CD4-positive, CD25-positive, alpha-beta regulatory T cell (primary cell): ENCODE measurements around the gene BMPR1A. TPM values are rescaled to one million over a fixed set of nuclear protein-coding genes. Genes with fewer than 3 reads are reported as not detected.

Source experiments
- ATAC-seq, 2 donors: fragments of 150-1000 bp; cut with Tn5 transposase; one replicate each; pipeline ENCODE4 v1.10.0; 2021; ENCODE audit warnings: low read depth in 2 of 2, moderate number of reproducible peaks in 2 of 2, moderate library complexity in 1 of 2
- DNase-seq, 3 donors: peaks; one replicate each; pipeline versions ENCODE4 v3.0.0 to v3.0.0-alpha.2; 2012 to 2022; ENCODE audit warnings: mixed read lengths in 1 of 3
- H3K27ac ChIP-seq: one replicate; pipeline ENCODE4 v1.7.0; 2013; ENCODE audit warnings: mild to moderate bottlenecking, low read length; ENCODE audit not compliant: insufficient read depth, poor library complexity, severe bottlenecking
- H3K27me3 ChIP-seq: one replicate; pipeline ENCODE4 v1.7.0; 2013; ENCODE audit warnings: low read length; ENCODE audit not compliant: control insufficient read depth, insufficient read depth
- H3K36me3 ChIP-seq: one replicate; pipeline ENCODE4 v1.7.0; 2013; ENCODE audit warnings: mild to moderate bottlenecking, low read length, moderate library complexity; ENCODE audit not compliant: control insufficient read depth, insufficient read depth
- H3K4me1 ChIP-seq: 2 replicates; pipeline ENCODE4 v1.7.0; 2013; ENCODE audit warnings: mild to moderate bottlenecking, low read length; ENCODE audit not compliant: insufficient read depth, control insufficient read depth, poor library complexity, severe bottlenecking
- H3K4me3 ChIP-seq: one replicate; pipeline ENCODE4 v1.7.0; 2013; ENCODE audit warnings: low read depth, mild to moderate bottlenecking, low read length, moderate library complexity
- H3K9me3 ChIP-seq, 2 experiments: 1 replicate in 1 of 2; 2 replicates in 1 of 2; pipeline ENCODE4 v1.7.0; 2013; ENCODE audit warnings: low read length in 2 of 2, mild to moderate bottlenecking in 1 of 2, moderate library complexity in 1 of 2; ENCODE audit not compliant: control insufficient read depth in 2 of 2
- H3K27ac Mint-ChIP-seq, 3 donors: one replicate each; pipeline ENCODE4 v1.8.0; 2020 to 2022; ENCODE audit warnings: mild to moderate bottlenecking in 3 of 3, mixed read lengths in 3 of 3, moderate library complexity in 2 of 3
- H3K27me3 Mint-ChIP-seq: one replicate; pipeline ENCODE4 v1.8.0; 2022; ENCODE audit warnings: mild to moderate bottlenecking, mixed read lengths
- H3K36me3 Mint-ChIP-seq: one replicate; pipeline ENCODE4 v1.8.0; 2020; ENCODE audit warnings: mixed read lengths
- H3K4me1 Mint-ChIP-seq, 4 donors: one replicate each; pipeline ENCODE4 v1.8.0; 2020 to 2022; ENCODE audit warnings: mixed read lengths in 4 of 4, mild to moderate bottlenecking in 1 of 4
- H3K4me3 Mint-ChIP-seq, 4 donors: one replicate each; pipeline ENCODE4 v1.8.0; 2020 to 2022; ENCODE audit warnings: mild to moderate bottlenecking in 4 of 4, mixed read lengths in 4 of 4, moderate library complexity in 3 of 4
- H3K9me3 Mint-ChIP-seq, 7 donors: one replicate each; pipeline ENCODE4 v1.8.0; 2020 to 2022; ENCODE audit warnings: mixed read lengths in 7 of 7, mild to moderate bottlenecking in 3 of 7, moderate library complexity in 2 of 7
- polyA plus RNA-seq, 4 donors: library from polyadenylated mRNA; unstranded; fragments of 300-500 nt; fragmentation: Illumina TruSeq; gene quantifications; one replicate each; pipeline ENCODE4 v1.2.3, GENCODE V29; 2021
- total RNA-seq: library from RNA; stranded (reverse); gene quantifications from one replicate; pipeline ENCODE4 v1.2.3, GENCODE V29; 2022

Gene BMPR1A
- total and polyA plus RNA-seq, 5 donors from 2014 or later, result 2.2 to 8.8 (median 4.2) TPM

- no peak overlapping the region for H3K4me3 Mint-ChIP-seq
These were observed 185.0 kb downstream of the BMPR1A start for GRCh38 chr10:86941426-86941825.

DNA sequence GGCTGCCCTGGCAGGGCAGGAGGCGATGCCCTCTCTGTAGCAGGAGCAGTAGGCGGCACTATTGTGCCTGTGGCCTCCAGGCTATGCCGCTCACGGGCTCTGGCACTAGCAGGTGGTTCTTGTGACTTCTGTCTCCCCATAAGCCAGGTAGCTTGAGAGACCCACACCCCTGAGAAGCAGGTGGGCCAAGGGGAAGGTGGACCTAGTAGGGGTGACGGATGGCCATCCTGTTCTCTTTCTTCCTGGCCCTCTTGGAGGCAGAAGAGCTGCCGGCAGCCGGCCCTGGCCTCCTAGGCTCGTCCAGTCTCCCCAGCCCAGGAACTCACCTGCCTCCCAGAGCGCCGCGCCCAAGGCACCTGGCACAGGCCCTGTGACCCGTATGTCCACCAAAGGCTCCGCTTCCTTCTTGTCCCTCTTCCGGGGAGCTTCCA, 185.6 kb downstream of the BMPR1A start:
- DNase-seq (no peak), ATAC-seq (no peak)
- no peak overlapping the region for H3K4me3 ChIP-seq
- Mint-ChIP-seq H3K36me3 (peaks cover 4% of the 10 kb centered on the region), H3K4me3 (no peak overlapping the region), H3K27me3 (peaks cover 8% of the 10 kb centered on the region), H3K4me1 (peaks cover 0 to 17% (median 5%) of the 10 kb centered on the region in 4 donors), H3K9me3 (no peaks in the 10 kb centered on the region), H3K27ac (no peak overlapping the region)
- H3K27me3 ChIP-seq, result peaks cover 2% of the 10 kb centered on the region
- H3K9me3 ChIP-seq, result no peaks in the 10 kb centered on the region
- H3K36me3 ChIP-seq, result no peaks in the 10 kb centered on the region
- H3K27ac ChIP-seq, result no peak overlapping the region
- H3K4me1 ChIP-seq, result peaks cover 7% of the 10 kb centered on the region

More at GRCh38 chr10:86941426-86941825, 185.0 kb downstream of the BMPR1A start:
- H3K36me3 ChIP-seq, result no peaks in the 10 kb centered on the region
- ATAC-seq (no peak), DNase-seq (no peak)
- no peaks in the 10 kb centered on the region for H3K9me3 Mint-ChIP-seq
- no peak overlapping the region for H3K27ac ChIP-seq
- H3K36me3 Mint-ChIP-seq, result no peaks in the 10 kb centered on the region
- H3K27ac Mint-ChIP-seq, result no peak overlapping the region
- peaks cover 7% of the 10 kb centered on the region for H3K4me1 ChIP-seq
- H3K9me3 ChIP-seq, result no peaks in the 10 kb centered on the region
- no peak overlapping the region for H3K4me3 ChIP-seq
- H3K27me3 ChIP-seq, result peaks cover 2% of the 10 kb centered on the region
- peaks cover 0 to 12% (median 5%) of the 10 kb centered on the region in 4 donors for H3K4me1 Mint-ChIP-seq
- peaks cover 8% of the 10 kb centered on the region for H3K27me3 Mint-ChIP-seq

DNA sequence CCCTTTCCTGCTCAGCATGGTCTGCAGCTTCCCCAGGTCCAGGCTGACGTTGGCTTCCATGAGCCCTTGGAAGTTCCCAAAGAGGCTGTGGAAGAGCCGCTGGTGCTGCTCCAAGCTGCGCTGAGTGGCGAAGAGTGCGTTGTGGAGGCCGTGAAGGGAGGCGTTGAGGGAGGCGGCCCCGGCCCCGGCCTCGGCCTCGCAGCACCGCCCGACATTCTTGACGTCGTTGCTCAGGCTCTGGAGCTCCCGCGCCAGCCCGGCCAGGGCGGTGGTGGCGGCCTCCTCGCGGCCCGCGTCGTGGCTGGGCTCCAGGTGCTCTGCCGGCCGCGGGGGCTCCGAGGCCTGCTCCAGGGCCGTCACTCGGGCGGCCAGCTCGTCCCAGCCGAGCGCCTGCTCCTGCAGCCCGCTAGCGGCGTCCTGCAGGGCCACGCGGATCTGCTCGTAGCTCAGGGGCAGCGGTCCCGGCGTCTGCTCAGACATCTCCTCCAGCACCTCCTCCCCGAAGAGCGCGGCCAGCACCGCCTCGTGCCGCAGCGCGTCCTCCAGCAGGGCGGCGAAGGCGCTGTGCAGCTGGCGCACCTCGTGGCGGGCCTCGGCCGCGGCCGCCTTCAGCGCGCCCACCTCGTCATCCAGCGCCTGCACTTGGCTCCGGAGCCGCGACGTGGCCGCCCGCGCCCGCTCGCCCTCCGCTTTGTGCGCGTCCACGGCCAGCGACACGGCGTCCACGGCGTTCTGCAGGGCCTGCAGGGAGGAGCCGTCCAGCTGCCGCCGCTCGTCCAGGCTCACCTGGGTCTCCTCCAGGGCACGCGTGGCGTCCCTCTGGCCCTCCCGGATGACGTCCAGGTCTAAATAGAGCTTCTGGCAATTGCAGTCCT, 186.3 kb downstream of the BMPR1A start:
- Mint-ChIP-seq H3K36me3 (peaks cover 5% of the 10 kb centered on the region), H3K4me3 (no peak overlapping the region)

GRCh38 chr10:86943316-86944030, 187.1 kb downstream of the BMPR1A start:
- no peak for ATAC-seq
- Histone ChIP-seq H3K27me3 (no peaks in the 10 kb centered on the region), H3K36me3 (no peaks in the 10 kb centered on the region), H3K4me3 (no peak overlapping the region), H3K4me1 (peaks cover 7% of the 10 kb centered on the region), H3K27ac (no peak overlapping the region), H3K9me3 (no peaks in the 10 kb centered on the region)
- Mint-ChIP-seq H3K4me1 (peaks cover 0 to 26% (median 10%) of the 10 kb centered on the region in 4 donors), H3K36me3 (peaks cover 8% of the 10 kb centered on the region), H3K27me3 (peaks cover 8% of the 10 kb centered on the region), H3K4me3 (no peak overlapping the region), H3K9me3 (peaks cover 0 to 2% (median 0%) of the 10 kb centered on the region in 7 donors), H3K27ac (no peak overlapping the region)
- DNase-seq, result no peak

More for the DNA sequence above, 186.3 kb downstream of the BMPR1A start:
- Histone ChIP-seq H3K9me3 (no peaks in the 10 kb centered on the region), H3K36me3 (no peaks in the 10 kb centered on the region), H3K4me1 (peaks cover 7% of the 10 kb centered on the region), H3K27ac (no peak overlapping the region), H3K4me3 (no peak overlapping the region), H3K27me3 (peaks cover 2% of the 10 kb centered on the region)
- Mint-ChIP-seq H3K9me3 (no peaks in the 10 kb centered on the region), H3K27me3 (peaks cover 8% of the 10 kb centered on the region), H3K27ac (no peak overlapping the region), H3K4me1 (peaks cover 0 to 19% (median 5%) of the 10 kb centered on the region in 4 donors)
- no peak for DNase-seq
- ATAC-seq, result no peak

- DNase-seq (no peak), ATAC-seq (no peak)
- H3K27me3 Mint-ChIP-seq, result peaks cover 8% of the 10 kb centered on the region
- Histone ChIP-seq H3K4me1 (peaks cover 7% of the 10 kb centered on the region), H3K9me3 (no peaks in the 10 kb centered on the region), H3K27me3 (no peaks in the 10 kb centered on the region), H3K27ac (no peak overlapping the region), H3K36me3 (no peaks in the 10 kb centered on the region), H3K4me3 (no peak overlapping the region)
- no peak overlapping the region for H3K4me3 Mint-ChIP-seq
- H3K27ac Mint-ChIP-seq, result no peak overlapping the region
- H3K9me3 Mint-ChIP-seq, result peaks cover 0 to 2% (median 0%) of the 10 kb centered on the region in 7 donors
- peaks cover 0 to 32% (median 12%) of the 10 kb centered on the region in 4 donors for H3K4me1 Mint-ChIP-seq
- peaks cover 10% of the 10 kb centered on the region for H3K36me3 Mint-ChIP-seq
These were observed 187.6 kb downstream of the BMPR1A start for GRCh38 chr10:86944031-86944419.

GRCh38 chr10:86944471-86944870, 188.1 kb downstream of the BMPR1A start:
- Histone ChIP-seq H3K27ac (no peak overlapping the region), H3K9me3 (no peaks in the 10 kb centered on the region), H3K36me3 (no peaks in the 10 kb centered on the region), H3K4me1 (peaks cover 5% of the 10 kb centered on the region), H3K27me3 (no peaks in the 10 kb centered on the region), H3K4me3 (no peak overlapping the region)
- Mint-ChIP-seq H3K27ac (no peak overlapping the region), H3K27me3 (peaks cover 5% of the 10 kb centered on the region), H3K4me1 (peaks cover 0 to 35% (median 13%) of the 10 kb centered on the region in 4 donors), H3K4me3 (no peak overlapping the region), H3K36me3 (peaks cover 10% of the 10 kb centered on the region), H3K9me3 (peaks cover 0 to 2% (median 0%) of the 10 kb centered on the region in 7 donors)
- no peak for ATAC-seq
- DNase-seq, result peak in 1 of 3 donors; percentile 51

- Mint-ChIP-seq H3K36me3 (peaks cover 10% of the 10 kb centered on the region), H3K4me1 (peaks cover 0 to 34% (median 12%) of the 10 kb centered on the region in 4 donors), H3K4me3 (no peak overlapping the region), H3K9me3 (peaks cover 0 to 2% (median 0%) of the 10 kb centered on the region in 7 donors), H3K27ac (no peak overlapping the region), H3K27me3 (peaks cover 4% of the 10 kb centered on the region)
- H3K27ac ChIP-seq, result no peak overlapping the region
- H3K36me3 ChIP-seq, result no peaks in the 10 kb centered on the region
- ATAC-seq (no peak), DNase-seq (no peak)
- H3K4me3 ChIP-seq, result no peak overlapping the region
- peaks cover 6% of the 10 kb centered on the region for H3K4me1 ChIP-seq
- H3K9me3 ChIP-seq, result no peaks in the 10 kb centered on the region
- no peaks in the 10 kb centered on the region for H3K27me3 ChIP-seq
These were observed 188.5 kb downstream of the BMPR1A start for GRCh38 chr10:86944907-86945306.
